RPMI7951 (cell line): ENCODE data around the gene PTPRQ. TPM values are rescaled to one million over a fixed set of nuclear protein-coding genes. Genes with fewer than 3 reads are reported as not detected.
A peak's percentile ranks its signal among the peaks of the same experiment; 100 is the strongest.

Source experiments
- DNase-seq: peaks from one replicate; pipeline ENCODE4 v3.0.0-alpha.2; 2012; ENCODE audit warnings: low read depth
- total RNA-seq: library from RNA; depleted of rRNA; stranded (reverse); fragments of >200 nt; shearing (Covaris generic); gene quantifications from 2 replicates; pipeline ENCODE4 v1.2.3, GENCODE V29; 2014

The PTPRQ gene
- total RNA-seq, 1 experiment from 2014 or later = under 0.01 TPM

DNA sequence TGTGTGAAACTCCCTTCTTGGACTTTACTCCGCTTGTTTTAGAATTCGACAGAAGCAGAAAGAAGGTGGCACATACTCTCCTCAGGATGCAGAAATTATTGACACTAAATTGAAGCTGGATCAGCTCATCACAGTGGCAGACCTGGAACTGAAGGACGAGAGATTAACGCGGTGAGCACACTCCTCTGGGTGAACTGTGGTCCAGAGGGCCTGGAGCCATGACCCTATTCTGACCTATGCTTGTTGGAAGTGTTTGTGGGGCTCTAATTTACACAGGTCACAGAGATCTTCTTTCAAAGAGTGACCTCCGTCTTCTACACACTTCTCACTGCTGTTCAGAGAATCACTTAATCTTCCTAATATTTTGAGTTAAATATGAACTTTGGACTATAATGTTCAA is 190.9 kb downstream of the PTPRQ start:
- DNase-seq = no peak

DNA sequence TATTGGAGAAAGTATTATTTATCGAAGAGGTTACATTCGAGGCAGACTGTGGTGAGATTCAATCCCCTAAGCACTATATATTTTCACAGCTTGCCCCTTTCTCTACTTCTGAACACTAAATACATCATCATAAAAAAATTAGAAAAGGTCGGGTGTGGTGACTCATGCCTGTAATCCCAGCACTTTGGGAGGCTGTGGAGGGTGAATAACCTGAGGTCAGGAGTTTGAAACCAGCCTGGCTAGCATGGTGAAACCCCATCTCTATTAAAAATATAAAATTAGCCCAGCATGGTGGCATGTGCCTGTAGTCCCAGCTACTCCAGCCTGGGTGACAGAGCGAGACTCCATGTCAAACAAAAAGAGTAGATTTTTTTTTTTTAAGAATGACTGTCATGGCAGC is 192.8 kb downstream of the PTPRQ start:
- DNase-seq = no peak

DNA sequence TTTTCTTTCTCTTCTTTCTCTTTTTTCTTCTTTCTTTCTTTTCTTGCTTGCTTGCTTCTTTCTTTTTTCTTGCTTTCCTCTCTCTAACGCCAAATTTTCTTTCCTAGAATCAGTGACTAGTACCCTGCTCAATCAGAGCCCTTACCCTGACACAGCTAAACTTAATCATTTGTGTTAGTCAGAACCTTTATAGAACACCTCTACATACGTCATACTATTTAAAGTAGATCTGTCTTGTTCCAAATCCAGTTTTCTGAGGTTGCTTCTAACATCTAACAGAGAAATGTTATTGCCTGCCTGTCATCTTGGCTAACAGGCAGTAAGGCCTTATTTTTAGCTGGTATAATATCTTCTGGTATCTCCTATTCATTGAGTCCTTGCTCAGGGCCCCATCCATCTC is 197.9 kb downstream of the PTPRQ start:
- no peak for DNase-seq

DNA sequence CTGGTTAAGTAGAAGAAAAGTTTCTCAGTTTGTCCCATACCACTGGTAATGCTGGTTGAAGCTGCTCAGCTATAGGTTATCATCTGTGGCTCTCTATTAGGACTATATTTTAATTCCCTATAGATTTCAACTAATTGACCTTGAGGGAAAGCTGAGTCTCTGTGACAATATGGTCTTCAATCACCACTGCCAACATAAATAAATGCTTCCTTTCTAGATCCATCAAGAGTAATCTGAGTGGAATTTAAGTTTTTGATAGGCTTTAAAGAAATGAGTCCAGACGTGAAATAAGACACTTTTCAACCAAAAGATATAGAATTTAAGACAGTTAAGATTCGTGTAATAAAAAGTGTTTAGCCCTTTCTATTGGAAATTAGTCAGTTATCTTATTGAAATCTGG is 199.9 kb downstream of the PTPRQ start:
- DNase-seq = no peak

DNA sequence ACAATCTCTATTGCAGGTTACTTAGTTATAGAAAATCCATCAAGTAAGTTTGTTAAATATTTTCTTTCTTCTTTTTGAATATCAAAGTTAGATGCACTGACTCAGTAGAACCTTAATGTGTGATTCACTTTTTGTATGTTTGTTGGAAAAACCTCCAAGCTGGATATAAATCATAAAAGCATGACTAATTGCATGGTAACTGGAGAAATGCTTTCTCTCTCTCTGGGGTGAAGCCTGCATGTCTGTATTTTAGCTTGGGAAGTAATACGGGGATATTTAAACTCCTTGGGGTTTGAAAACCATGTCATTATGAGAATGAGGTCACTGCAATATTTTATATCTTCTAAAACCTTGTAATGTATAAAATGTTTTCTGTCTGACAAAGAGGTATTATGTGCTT is 204.8 kb downstream of the PTPRQ start:
- peak; percentile 11 for DNase-seq

DNA sequence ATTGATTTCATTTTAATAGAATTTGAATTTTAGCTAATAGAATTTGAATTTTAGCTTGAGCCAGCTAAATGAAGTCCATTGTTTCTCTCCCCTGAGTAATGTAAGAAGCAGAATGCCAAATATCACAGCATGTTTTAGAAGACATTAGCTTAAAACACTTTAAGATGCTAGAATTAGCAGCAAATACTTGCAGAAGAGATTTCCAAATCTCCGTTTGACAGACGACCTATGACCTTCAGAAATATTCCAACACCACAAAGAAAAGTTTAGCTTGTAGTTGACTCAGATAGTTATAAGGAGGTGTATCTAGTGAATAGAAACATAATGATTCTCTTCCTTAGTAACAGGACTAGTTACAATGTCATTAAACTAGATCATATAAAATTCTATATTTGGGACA is 211.7 kb downstream of the PTPRQ start:
- no peak for DNase-seq

DNA sequence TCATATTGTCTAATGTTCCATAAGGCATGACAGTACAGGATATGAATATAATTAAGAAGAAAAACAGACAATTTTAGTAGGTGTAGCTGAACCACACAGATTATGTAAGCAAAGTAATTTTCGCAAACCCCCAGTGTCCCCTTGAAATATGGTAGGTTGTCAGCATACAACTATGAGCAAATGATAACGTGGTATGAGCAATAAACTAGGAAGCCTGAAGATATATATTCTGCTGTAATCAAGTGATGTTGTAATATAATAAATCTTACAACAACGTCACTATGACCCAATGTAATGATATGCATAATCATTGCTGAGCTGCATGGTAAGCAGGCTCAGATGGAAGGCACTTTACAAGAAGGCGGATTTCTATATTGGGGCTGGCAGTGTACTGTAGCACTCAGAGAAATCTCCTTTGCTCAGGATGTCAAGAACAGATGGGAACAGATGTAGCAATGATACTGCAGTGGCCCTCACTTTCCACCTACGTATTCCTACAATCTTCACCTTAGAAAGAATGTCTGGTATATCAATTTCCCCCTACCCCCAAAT is 215.6 kb downstream of the PTPRQ start:
- DNase-seq = no peak

DNA sequence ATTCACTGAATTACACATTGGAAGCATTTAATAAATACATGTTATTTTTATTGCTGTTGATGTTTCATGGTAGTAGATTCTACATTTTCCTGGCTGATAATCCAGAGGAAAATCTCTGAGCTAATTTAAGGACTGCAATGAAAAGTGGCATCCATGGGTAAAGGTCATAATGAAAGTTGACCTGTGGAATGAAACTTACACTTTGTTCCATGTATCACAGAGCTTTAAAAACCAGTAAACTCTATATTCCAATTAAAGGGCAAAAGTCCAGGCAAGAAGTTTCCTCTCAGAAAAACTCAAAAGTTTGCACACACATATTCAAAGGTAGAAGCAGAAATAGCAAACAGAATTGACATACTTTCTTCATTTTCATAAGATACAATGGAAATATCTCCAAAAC is 218.6 kb downstream of the PTPRQ start:
- no peak for DNase-seq

DNA sequence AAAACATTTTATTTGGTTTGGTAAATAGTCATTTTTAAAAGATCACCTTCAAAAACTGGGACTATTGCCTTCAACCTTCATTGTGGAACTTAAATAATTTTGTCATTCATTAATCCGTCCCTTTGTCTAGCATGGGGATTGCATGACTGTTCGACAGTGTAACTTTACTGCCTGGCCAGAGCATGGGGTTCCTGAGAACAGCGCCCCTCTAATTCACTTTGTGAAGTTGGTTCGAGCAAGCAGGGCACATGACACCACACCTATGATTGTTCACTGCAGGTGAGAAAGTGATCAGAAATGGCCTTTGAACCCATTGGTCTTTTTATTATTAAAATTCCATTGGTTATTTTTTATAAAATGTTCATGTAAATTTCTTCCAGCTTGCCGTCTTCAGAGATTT is 226.2 kb downstream of the PTPRQ start:
- DNase-seq = no peak

DNA sequence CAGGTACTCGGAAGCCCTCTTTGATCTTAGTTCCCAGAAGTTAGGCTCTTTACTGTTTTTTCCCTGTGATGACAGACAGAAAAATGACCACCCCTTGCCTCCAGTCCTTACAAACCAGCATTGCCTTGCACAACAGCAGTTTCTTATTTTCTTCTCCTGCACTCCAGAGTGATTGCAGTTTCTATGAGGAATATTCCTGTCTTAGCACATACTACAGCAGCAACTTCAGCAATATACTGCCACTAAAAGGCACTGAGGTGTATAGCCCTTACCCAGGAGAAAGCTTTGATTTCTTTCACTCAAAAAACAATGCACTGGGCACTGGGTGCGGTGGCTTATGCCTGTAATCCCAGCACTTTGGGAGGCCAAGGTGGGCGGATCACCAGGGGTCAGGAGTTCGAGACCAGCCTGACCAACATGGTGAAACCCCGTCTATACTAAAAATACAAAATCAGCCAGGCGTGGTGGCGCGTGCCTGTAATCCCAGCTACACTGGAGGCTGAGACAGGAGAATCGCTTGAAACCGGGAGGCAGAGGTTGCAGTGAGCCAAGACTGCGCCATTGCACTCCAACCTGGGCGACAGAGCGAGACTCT is 232.1 kb downstream of the PTPRQ start:
- peak; percentile 5 for DNase-seq

DNA sequence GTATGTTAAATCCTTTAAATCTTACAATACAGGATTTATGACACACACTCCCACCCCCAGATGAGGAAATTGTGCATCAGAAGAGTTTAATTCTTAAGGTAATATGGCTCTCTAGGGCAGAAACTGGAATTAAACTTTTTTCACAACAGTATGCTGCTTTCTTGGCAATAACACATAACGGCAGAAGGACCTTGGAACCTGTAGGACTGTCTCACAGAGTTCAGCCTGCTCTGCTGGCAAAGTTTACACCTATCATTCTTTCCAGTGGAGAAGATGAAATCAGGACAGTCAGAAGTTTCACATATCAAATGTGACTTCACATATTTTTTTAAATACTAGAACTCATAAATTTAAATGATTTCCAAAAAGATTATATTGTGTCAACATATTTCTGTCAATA is 232.8 kb downstream of the PTPRQ start:
- no peak for DNase-seq

DNA sequence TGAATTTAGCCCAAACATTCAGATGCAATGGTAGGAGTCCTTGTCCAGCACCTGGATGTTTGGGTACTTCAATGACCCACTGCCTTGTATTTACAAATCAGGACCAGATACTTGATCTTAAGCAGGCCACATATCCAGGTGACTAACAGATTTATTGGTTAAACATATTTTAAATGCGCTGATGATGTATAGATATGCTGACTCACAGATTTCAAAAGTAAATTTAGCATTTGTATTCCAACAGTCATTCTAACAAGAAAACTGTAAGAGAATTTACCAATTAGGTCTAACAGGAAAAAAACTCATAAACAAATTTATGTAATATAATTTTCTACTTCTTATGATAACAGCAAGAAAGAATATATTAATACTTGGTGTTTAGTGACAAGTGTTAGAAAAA is 234.0 kb downstream of the PTPRQ start:
- no peak for DNase-seq

DNA sequence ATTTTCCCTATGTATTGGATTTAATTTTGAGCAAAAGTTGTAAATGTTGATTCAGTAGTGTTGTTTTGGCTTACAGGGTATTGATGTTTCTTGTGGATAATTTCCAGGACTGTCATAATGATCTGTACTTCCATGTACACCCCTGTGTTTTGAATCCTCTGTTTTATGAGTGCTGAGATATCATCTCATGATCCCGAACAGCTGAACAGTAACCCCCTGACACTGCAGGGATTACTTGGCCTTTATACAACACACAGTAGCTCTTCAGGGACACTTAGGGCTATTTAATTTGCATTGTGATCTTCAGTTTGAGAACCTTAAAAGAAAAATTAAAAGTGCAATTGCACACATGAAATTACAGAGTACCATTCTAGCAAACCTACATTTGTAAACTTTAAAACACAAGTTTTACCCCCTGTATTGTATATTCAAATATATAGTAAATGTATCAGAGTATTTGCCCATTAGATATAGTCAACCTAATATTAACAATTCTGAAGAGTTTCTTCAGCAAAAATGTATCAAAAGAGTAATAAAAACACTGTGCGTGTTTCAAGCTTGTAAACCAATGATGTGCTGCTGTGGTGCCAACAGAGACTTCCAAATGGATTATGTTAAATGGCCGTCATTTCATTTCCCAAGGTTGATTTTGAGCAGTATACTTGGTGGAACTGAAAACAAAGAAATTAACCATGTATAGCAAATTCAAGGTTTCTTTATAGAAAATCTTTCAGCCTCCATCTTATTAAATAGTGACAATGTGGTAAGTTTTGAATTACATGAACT is 235.5 kb downstream of the PTPRQ start:
- DNase-seq = no peak

DNA sequence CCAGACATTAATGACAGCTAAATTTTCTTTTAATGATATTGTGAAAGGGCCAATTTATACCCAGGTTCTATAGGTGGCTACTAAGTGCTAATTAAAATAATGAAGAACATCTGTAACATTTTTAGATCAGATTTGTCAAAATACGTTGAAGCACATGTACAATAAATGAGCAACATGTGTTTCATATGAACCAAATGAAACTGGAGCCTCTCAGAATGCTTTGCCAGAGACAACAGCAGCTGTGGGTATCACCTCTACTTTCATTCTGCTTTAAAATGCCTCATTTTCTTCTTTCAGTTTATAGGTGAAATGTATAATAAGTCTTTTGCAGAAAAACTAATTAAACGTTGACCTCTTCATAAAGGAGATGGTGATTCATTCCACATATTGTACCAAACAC is 237.3 kb downstream of the PTPRQ start:
- no peak for DNase-seq

DNA sequence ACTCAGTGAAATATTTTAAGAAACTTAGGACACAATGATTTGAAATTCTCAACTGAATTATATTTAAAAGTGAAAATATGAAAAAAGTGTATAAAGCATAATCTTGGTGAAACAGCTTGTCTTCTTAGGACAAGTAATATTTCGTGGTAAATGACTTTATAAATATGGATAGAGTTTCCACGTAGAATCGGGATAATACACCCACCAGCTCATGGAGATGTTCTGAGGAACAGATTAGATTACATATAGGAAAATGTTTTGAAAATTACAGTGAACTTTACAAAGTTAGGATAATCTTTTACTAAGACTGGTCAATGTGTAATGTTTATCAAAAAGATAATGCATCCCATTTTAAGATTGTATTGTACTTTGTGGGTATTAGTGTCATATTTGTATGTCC is 237.8 kb downstream of the PTPRQ start:
- DNase-seq = no peak

DNA sequence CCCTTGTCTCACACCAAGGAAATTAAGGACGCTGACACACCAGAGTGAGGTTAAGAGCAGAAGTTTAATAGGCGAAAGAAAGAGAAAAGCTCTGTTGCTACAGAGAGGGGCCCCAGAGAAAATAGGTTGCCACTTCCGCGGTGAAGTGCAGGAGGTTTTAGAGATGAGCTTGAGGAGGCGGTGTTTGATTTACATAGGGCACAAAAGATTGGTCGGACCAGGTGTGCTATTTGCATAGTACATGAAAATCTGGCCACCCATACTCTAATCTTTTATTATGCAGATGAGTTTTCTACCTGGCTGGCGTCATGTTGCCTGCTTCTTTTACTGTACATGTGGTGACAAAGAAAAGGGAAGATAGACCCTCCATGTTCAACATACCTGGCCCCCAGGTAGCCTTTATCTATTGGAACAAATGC is 240.1 kb downstream of the PTPRQ start:
- no peak for DNase-seq

DNA sequence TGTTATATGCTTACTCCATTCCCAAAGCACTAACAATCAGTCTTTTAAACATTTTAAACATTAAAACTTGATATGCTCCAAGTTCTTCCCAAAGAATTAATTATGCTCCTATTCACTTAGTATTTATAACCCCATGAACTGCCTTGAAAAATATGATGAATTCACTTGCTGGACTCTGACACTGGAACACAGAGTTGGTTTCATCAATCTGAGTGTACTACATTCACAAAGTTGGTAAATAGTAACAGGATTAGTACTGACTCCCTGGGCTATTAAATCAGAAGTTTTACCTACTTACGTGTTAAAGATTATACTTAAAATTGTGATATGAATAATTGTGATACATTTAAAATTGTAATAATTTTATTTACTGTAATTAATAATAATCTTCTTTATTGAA is 246.1 kb downstream of the PTPRQ start:
- no peak for DNase-seq

DNA sequence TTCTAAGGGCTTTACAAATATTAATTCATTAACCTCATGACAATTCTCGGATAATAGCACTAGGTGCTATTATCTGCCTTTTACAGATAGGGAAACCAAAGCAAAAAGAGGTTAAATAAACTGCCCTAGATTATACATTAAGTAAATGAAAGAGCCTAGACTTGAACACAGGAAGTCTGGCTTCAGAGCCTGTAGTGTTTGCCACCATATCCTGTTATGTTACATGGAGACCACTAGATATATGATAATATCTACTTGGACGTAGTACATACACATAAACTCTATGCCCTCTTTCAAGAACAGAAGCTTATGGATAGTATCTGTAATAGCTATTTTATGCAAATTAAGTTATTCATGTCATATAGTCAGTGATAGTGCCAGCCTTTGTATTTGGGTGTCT is 246.5 kb downstream of the PTPRQ start:
- DNase-seq = no peak

DNA sequence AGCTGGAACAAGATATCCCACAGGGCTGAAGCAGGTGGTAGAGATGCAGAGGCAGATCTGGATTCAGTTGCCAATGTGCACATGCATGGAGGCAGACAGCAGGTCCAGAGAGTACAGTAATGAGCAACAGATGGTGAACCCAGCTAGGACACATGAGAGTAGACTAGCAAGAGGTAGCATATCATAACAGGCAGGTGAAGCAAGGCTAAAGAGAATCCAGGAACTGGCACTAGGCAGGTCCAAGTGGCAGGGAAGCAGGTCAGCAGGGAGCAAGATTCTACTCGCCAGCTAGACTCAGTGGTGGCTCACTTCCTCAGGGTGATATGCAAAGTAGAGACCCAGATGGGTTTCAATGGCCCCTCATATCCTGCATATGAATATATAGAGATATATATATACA is 248.1 kb downstream of the PTPRQ start:
- DNase-seq = no peak

DNA sequence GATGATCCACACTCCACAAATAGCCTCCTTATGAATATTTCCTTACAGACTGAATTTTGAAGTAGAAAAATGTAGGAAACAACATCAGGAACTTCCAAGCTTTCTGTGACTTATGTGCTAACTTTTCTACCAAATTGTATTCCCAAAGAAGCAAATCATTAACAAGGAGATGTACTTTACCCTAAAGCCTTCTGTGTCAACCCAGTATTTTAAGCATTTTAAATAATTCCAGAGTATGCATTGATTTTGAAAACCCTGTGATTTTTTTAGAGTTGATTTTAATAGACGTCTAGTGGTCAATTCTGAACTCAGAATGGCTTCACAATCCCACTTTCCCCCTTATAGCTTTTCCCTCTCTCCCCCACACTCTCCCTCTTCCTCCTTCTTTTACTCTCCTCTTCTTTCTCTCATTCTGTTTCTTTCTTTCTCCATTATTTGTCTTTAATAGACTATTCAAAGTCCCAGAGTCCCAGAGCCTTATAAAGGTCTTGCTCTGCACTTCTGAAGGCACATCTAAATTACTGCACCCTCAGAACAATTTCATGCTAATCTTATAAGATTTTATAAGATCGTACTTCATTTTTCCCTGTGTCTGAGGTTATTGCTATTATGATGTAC is 253.3 kb downstream of the PTPRQ start:
- no peak for DNase-seq

DNA sequence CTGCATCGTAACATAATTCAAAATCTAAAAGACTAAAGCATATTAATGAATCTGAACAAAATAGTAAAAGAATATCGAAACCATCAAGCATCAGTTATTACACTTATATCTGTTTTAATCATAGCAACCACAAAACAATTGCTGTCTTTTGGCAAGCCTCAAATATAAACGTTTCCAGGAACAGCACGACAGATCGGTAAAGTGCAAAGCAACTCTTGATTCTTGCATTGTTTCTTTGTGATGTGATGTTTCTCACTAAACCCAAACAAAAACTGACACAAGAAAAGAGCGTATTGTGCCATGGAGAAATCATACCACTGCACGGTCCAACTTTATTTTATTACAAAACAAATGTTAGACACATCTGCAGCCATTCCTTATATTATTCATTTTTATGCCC is 254.2 kb downstream of the PTPRQ start:
- DNase-seq = no peak

DNA sequence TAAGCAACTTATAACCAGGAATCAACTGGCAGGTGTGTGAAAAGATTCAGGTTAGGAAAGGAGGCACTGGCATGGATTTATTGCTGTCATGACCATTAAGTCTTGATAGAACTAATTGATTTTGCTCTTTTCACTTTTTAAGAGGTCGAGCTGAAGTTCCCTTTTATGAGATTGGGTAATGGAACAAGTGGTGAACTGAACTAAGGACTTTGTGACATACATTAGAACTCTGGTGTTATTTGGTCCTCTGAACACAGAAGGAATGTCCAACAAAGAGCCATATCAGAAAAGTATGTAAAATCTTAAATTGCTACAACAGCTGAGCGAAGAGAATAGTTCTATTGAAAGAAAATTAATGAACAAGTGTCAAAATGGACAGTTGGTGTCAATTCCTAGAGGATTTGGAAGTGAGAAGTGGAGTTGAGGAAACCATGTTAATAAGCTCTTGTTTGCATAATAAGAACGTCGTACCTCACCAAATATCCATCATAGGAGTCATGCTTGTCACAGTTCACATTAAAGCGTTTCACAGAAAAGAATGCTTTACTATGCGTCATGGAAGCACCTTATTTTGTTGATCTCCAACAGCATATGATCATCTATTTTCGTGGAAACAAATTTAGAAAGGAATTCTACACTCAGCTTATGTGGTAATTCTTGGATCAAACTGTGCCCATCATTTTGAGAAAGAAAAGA is 255.0 kb downstream of the PTPRQ start:
- no peak for DNase-seq
